Sciatic nerve (tissue), 2 donors: ENCODE results near the gene DAZAP1. TPM values are rescaled to one million over a fixed set of nuclear protein-coding genes. Genes with fewer than 3 reads are reported as not detected.

Experiments used
- ATAC-seq: fragments of 200-7000 bp; cut with Tn5 transposase; one replicate; pipeline ENCODE4 v1.9.1; 2020; ENCODE audit warnings: mild to moderate bottlenecking, moderate library complexity
- DNase-seq: peaks from one replicate; pipeline ENCODE4 v3.0.0-alpha.2; 2020; ENCODE audit warnings: low spot score
- intact Hi-C: fragments of 100-400 bp; cut with DNase I; formaldehyde crosslinking; loops from one replicate; pipeline ENCODE4 v1.14.2; 2022
- total RNA-seq: library from RNA; stranded (reverse); fragmentation: NEBNext Ultra II Directional; extraction: Animal tissue kit (Norgen Biotek cat#: 25700); gene quantifications from one replicate; pipeline ENCODE4 v1.2.1, GENCODE V29; 2021
- donor health status: DM: no; HTN: no; CAD: no.
- donor health status: DM: no; HTN: no; CAD: no.

DAZAP1 gene
- 75.7 TPM for total RNA-seq

- DNase-seq, result peak; percentile 80
- intact Hi-C loops, result no loop called here
- no peak for ATAC-seq
Observed at GRCh38 chr19:1407528-1408299, at the start of gene DAZAP1. TSS of gene DAZAP1 (plus strand) at chr19:1407586. CDS start at chr19:1407774, 188 bp downstream.

- intact Hi-C loops, result no loop called here
- no peak for ATAC-seq
- no peak for DNase-seq
Observed at GRCh38 chr19:1360126-1360817, 47.1 kb upstream of the DAZAP1 start.

DNA sequence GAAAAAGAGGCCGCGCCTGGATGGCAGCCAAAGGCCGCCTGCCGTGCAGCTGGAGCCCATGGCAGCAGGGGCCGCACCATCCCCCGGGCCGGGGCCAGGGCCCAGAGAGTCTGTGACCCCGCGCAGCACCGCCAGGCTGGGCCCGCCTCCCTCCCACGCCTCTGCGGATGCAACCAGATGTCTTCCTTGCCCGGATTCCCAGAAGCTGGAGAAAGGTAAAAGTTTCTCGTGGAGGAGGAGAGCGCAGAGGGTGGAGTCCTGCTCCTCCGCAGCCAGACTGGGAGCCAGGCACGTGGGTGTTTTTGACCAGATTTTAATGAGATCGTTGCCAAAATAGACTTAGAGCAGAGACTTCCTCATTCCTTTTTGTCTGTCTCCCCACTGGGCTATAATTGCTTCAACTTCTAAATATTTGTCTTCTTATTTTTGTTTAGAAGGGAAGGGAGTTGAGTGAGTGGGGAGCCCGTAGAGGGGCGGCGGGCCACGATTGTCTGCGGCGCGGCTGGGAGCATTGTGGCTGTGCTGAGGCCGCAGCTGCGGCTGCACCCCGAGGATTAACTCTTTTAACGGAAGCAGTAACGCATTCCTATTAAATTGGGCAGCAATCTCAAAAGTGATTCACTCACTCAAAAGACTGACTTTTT is 46.4 kb upstream of the DAZAP1 start:
- DNase-seq, result peak; percentile 84
- intact Hi-C loops, result no loop called here

GRCh38 chr19:1361601-1362386 is 45.6 kb upstream of the DAZAP1 start:
- DNase-seq (no peak), ATAC-seq (peak; percentile 25)
- intact Hi-C loops, result no loop called here

More for the DNA sequence above, 46.4 kb upstream of the DAZAP1 start:
- ATAC-seq, result peak; percentile 83

DNA sequence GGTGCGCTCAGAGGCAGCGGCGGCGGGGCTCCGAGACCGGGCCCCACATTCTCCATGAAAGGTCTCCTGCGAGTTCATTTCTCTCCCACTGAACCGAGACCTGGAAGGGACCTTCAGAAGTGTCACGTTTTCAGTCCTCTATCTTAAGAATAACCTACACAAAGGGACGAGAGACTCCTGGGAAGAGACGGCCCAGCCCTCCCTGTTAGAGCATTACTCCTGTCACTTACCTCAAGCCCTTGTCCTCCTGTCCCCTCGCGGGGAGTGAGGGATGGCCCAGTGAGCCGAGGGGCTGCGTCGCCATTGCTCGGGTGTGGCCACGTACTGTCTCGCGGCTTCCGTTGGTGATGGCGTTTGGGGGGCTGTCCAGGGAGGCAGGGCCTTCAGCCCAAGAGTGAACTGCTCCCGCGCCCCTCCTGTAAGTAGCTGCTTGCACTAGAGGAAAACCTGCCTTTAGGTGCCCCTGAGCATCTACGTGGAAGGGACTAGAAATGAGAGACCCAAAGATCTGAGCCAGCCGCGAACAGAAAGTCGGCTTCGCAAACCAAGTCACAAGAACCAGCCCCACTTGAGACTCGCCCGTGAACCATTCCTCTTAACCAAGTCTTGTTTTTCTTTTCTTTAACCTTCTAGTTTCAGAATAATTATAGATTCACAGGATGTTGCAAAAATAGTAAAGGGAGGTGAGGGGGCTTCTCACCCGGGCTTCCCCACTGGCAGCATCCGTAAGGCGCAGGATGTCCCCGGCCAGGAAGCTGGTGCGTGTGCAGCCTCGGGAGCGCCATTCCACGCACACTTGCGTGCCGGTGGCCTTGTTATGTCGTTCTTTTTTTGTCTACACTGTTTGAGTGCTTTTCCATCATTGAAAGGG is 44.8 kb upstream of the DAZAP1 start:
- intact Hi-C loops, result no loop called here
- no peak for ATAC-seq
- no peak for DNase-seq

DNA sequence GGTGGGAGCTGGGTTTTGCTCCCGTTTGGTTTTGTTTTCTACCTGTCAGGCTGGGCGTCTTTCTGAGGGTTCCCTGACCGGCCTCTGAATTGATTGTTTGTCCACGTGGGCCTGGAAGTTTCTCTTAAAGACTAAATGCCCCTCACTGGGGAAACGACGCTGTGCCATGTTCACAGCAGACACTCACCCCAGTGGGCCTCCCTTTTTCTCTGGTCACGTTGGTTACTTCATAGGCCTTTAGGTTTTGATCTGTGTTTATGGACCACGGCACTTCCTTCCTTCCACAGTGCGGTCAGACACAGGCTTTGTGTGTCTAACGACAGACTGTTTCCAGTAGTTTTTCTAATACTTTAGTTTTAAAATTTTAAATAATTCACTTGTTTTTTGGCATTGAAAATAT is 43.8 kb upstream of the DAZAP1 start:
- ATAC-seq (no peak), DNase-seq (no peak)
- intact Hi-C loops, result no loop called here

- DNase-seq, result no peak
- intact Hi-C loops, result no loop called here
- no peak for ATAC-seq
Observed at GRCh38 chr19:1364070-1364704, 43.2 kb upstream of the DAZAP1 start.

GRCh38 chr19:1365319-1366269 is 41.8 kb upstream of the DAZAP1 start:
- ATAC-seq (no peak), DNase-seq (no peak)
- intact Hi-C loops, result no loop called here

DNA sequence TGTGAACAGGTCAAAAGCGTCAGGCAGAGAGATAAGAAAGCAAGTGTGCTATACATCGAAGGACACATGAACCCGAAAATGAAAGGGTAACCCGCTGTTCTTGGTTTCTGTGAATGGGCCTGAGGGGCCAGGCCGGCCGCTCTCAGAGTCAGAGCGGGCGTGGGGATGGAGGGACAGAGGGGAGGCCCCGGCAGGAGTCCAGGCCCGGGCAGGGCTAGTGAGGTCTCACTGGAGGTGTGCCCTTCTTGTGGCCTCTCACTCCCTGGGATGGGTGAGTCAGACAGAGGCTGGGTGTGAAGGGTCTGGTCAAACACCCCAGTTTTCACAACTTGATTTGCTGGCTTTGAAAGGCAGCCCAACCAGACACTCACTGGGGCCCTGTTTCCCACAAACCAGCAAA is 41.1 kb upstream of the DAZAP1 start:
- no peak for DNase-seq
- intact Hi-C loops, result no loop called here

GRCh38 chr19:1366899-1367870 is 40.2 kb upstream of the DAZAP1 start:
- no peak for ATAC-seq
- intact Hi-C loops, result no loop called here
- no peak for DNase-seq

More for the DNA sequence above, 41.1 kb upstream of the DAZAP1 start:
- no peak for ATAC-seq

GRCh38 chr19:1369214-1369805 is 38.1 kb upstream of the DAZAP1 start:
- intact Hi-C loops, result no loop called here
- no peak for ATAC-seq
- DNase-seq, result no peak

DNA sequence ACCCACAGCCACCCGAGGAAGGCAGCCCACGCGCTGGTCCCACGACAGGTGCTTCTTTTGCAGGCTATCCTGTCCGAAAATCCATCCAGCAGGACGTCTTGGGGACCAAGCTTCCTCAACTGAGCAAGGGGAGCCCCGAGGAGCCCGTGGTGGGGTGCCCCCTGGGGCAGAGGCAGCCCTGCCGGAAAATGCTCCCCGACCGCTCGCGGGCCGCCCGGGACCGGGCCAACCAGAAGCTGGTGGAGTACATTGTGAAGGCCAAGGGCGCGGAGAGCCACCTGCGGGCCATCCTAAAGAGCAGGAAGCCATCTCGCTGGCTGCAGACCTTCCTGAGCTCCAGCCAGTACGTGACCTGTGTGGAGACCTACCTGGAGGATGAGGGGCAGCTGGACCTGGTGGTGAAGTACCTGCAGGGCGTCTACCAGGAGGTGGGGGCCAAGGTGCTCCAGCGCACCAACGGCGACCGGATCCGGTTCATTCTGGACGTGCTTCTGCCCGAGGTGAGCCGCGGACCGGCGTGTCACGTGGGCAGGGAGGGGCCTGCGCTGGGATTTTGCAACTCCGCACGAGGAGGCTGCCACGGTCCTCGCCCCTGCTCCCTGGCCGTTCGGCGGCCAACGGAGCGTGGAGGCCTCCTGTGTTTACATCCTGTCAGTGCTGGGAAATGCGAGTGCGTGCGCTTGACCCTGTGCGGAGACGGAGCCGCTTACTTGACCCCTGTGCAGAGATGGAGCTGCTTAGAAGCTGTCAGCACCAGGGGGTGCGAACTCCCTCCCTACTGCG is 36.6 kb upstream of the DAZAP1 start:
- ATAC-seq (no peak), DNase-seq (no peak)
- intact Hi-C loops, result no loop called here

DNA sequence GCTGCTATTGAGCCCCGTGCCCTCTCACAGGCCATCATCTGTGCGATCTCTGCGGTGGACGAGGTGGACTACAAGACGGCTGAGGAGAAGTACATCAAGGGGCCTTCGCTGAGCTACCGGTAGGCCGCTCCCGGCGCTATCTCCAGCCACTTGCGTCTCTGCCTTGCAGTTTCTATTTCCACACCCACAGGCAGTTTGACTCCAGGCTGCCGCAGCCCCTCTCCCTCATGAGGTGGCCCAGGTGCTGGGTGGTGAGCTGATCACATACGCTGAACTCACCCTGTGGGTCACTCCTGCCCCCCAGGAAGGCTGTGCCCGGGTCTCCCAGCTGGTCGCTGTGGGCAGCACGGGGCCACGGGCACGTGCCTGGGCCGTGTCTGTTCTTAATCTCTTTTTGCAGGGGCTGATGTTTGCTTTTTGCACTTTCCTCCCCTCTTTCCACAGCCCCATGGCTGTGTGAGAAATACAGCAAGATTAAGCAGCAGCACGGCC is 34.3 kb upstream of the DAZAP1 start:
- intact Hi-C loops, result no loop called here

GRCh38 chr19:1373534-1374249 is 33.7 kb upstream of the DAZAP1 start:
- intact Hi-C loops, result no loop called here
- DNase-seq (no peak), ATAC-seq (peak; percentile 20)

More for the DNA sequence above, 34.3 kb upstream of the DAZAP1 start:
- no peak for ATAC-seq
- no peak for DNase-seq
